ENCODE measurements around the gene MED12L.

The MED12L gene

DNA sequence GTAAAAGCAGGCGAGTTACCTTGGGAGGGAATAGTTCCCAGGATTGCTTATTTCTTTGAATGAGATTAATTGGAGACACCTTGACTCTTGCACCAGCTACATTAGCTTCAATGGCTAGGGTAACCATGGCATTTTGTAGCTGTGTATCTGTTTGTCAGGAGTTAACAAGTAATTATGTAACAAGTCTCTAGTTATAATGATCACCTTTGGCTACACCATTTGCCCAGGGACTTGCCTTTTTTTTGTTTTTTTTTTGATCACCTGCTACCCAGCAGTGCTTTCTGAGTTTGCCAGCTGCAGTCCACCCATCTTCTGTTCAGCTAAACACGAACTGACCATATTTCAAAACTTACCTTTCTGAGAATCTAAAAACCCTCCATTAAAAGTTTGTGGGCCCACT lies 2.2 kb downstream of the MED12L start:
- DNase-seq: no peak

DNA sequence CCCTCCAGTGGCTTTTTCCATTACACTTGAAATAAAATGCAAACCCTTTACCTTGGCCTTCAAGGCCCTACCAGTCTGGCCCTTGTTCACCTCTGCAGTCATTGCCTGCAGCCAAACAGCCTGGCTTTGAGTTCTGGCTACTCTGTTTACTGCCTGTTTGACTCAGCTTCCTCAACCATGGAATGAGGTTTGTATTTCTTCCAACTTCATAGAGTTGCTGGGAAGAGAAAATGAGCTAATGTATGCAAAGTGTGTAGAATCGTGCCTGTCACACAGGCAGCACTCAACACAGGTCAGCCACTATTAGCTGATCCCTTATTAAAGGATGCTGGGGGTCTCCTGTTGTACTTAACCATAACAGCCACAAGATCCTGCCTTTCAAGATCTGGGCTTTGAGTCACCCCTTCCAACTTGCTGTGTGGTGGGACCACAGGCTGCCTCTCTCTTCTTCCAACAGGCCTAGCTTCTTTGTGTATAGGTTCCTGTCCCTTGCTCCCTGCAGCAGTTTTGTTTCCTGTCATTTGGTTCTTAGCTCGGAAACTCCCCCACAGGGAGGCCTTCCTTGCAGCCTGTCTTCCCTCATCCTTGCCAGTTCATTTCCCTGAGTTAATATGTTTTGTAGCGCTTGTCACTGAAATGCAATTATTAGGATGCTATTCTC lies 6.4 kb downstream of the MED12L start:
- DNase-seq: no peak

DNA sequence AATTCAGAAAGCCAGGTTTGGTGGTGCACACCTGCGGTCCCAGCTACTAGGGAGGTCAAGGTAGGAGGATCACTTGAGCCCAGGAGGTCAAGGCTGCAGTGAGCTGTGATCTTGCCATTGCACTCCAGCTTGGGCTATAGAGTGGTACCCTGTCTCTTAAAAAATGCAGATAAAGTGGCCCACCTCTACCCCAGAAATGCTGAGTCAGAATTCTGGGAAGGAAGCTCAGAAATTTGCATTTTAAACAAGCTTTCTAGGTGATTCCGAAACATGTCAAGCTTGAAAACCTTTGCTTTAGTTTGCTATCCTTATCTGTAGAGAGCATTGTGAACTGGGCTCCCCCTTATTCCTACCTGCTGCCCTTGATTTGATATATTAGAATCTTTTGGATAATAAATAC lies 7.7 kb downstream of the MED12L start:
- DNase-seq: no peak

DNA sequence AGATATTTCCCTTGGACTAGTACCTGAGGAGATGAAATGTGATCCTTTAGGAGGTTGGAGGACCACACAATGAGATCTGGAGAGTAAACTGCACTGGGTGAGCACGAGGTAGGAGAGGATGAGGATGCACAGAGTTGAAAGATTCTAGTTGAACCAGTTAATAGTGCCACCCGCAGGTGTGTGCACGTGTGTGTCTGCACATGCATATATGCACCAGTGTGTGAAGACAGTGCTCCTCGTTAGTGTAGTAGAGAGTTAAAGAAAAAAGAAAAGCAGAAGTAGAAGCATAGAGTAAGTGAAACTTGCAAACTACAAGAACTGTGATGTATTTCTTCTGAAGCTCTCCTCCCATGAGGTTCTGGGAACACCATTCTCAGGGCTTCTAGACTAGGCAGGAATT lies 8.4 kb downstream of the MED12L start:
- DNase-seq: no peak

DNA sequence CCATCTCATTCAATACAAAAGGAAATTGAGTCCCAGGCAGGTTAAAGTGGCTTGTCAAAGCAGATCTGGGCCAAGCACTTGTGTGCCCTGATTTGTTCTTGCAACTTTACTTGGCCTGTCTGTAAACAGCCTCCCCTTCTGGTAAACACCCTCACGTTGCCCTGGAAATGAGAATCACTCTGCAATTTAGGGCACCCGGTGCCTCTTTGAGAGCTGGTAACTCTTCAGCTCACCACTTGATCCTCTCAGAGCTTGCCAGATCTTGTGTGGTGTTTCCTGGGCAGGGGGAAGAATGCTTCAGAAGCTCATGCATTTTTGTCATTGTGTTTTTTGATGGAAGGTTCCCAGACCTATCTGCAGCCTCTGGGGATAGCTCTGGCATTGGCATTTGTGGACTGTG lies 11.3 kb downstream of the MED12L start:
- DNase-seq: no peak

DNA sequence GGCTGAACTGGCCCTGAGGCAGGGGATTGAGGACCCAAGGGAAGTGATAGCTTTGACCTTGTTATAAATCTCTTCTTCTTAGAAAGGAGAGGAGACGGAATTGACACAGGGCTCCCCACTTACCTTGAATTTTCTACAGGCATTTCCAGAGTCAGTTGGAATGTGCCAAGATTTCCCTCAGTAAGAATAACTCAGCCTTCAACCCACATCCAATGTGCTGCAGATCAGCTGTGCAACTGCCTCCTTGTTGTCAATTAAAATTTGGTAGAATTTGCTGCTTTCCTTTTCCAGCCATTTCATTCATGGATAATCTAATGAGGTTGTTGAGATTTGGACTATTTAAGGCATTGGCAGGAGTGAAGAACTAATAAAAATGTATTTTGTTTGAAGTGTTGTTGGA lies 14.6 kb downstream of the MED12L start:
- DNase-seq: no peak

DNA sequence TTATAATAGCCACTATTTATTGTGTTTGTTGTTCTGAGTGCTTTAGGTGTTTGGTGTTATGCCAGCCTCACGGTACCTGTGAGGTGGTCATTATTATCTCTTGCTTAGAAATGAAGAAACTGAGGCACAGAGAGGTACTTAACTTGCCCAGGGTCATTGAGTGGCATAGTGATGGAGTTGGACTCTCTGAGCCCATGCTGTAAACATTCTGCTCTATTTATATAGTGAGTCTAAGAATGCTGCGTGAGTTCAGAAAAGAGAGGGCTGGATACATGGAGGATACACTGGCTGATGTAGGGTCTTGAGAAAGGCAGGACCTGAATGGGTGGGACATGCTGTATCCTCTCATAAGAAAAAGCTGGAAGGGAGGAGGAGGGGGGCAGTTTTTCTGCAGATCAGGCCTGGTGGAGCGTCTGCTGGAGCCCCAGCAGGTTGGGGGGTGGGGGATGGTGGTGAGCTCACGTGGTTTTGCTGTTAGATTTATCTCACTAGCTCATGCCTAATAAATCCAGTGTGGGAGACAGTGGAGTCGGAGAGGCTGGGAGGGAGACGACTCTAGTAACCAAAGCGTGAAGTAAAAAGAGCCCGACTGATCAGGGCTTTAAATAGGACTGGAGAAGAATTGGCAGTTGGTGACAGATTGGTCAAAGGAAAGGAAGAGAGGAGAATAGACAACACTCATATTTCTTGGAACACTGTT lies 16.0 kb downstream of the MED12L start:
- no peak for DNase-seq

DNA sequence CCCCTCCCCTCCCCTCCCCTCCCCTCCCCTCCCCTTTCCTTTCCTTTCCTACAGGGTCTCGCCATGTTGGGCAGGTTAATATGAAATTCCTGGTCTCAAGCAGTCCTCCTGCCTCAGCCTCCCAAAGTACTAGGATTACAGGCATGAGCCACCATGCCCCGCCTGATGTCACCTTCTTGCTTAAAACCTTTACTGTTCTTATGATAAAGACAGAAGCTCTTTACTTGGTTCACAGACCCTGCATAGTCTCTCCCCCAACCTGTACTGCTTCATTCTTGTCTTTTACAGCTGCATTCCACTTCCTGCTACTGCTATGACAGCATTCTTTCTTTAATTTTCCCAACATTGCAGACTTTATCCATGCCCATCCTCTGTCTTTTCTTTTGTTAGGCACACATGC lies 20.8 kb downstream of the MED12L start:
- no peak for DNase-seq

DNA sequence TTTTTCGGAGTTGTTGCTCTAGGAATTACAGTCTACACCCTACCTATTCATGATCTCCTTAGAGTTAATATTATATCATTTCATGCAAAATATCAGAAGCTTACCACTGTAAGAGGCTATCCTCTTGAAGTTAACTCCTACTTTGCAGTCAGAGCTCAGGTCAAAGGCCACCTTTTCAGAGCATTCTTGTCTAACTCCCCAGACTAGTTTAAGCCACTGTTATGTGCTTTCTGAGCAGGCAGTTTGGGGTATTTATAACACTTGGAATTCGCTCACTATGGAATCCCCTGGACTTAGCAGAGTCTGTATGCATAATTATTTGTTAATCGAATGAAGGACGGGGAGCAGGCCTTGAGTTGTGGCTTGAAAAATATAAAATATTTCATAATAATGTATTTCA lies 21.7 kb downstream of the MED12L start:
- no peak for DNase-seq

DNA sequence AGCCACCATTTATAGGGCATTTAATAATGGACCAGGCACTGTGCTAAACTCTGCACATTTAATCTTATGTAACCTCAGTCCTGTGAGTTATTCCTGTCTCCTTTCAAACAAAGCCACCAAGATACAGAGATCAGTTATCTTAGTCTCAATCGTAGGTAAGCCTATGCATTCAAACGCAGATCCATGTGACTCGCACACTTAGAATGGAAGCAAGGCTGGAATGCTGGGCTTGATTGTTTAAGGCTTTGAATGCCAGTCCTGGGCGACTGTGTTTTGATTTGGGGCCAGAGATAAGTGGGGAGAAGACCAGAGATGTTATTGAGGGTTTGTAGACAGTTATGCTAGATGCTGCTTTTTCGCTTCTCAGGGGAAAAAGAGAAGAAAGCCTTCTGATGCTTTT lies 22.2 kb downstream of the MED12L start:
- no peak for DNase-seq

DNA sequence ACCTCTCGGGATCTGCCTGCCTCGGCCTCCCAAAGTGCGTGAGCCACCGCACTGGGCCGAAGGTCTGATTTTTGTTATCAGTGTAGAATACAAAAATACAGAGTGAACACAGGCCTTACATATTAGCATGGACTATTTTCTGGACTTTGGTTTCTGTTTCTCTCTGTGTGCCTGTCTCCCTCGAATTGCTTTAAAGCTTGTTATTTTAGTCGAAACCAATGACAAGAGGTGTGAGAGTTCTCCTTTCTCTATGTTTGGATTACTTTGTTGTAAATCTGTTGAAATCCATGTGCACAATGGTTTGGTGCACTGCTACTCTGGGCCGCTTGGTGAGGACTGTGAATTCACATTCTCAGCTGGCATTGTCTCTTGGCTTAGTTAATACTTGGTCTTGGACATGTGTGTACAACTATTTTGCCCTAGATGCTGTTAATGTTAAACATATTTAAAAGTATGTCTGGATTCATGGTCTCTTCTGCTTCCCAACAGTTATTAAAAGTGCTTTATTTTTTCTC lies 23.9 kb downstream of the MED12L start:
- no peak for DNase-seq

DNA sequence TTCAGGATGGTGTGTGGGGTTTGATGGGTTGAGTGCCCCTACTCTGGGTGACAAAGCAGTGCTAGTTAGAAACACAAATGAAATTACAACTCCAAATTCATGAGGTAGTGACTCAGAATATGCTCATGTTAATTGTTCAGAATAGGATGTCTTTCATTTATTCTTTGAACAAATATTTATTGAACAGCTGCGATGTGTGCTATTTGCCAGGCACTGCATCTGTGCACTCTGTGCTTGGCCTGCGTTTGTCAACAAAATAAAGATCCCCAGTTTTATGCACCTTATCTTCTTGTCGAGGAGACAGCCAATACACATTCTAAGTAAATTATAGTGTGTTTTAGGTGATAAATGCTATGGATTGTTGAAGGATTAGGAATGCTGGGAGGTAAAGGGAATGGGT lies 27.3 kb downstream of the MED12L start:
- DNase-seq: no peak

DNA sequence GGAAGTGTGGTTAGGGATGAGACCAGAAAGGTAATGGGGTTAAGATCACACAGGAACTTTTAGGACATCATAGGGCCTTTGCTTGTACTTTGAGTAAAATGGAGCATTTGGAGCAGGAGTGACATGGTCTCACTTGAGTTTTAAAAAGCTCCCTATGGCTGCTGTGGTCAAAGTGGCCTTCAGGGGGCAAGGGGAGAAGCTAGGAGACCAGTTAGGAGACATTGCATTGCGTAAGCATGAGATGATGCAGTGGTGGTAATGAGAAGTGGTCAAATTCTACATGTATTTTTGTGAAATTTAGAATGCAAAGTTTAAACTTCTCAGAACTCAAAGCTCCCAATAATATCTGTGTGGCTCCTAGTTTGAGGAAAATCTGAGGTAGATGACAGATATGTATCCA lies 27.9 kb downstream of the MED12L start:
- no peak for DNase-seq

DNA sequence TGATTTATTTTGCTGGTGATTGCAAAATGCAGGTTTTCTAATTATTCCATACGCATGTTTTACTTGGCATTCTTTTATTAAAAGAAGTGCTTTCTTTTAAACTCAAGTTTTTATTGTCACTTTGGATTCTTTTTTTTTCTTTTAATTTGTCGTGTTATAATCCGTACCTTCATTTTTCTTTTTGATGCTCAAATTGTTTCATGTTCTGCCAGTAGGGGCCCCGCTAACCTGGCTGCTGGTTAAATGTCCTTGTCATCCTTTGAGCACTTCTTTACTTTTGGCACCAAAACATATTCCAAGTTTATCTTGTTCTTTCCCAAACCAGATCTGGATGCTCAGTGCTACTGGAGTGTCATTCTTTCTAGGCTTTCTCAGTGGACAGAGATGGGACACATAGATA lies 31.6 kb downstream of the MED12L start:
- no peak for DNase-seq

DNA sequence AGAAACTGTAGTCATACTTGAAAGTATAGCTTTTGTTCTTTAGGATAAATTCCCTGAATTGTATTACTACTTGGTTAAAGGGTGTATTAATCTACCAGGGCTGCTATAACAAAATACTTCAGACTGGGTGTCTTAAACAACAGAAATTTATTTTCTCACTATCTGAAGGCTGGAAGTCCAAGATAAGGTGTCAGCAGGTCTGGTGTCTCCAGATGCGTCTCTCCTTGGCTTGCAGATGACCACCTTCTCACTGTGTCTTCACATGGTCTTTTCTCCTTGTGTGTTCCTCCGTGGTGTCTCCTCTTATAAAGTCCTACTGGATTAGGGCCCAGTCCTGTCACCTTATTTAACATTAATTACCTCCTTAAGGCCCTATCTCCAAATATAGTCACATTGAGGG lies 33.7 kb downstream of the MED12L start:
- no peak for DNase-seq

DNA sequence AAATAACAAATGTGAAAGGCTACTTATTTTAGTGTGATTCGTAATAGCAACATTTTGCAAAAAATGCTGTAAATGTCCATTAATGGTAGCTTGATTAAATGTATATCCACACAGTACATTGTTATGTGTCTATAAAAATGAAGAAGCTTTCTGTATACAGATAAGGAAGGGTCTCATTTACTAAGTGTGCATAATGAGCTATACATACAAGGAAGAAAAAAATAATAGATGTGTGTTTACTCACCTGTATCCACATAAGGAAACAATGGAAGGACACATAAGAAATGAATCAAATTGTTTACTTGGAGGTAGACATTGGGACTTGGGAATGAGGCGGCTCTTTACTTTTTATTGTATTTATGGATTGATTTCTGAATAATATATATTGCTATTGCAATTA lies 34.9 kb downstream of the MED12L start:
- no peak for DNase-seq

DNA sequence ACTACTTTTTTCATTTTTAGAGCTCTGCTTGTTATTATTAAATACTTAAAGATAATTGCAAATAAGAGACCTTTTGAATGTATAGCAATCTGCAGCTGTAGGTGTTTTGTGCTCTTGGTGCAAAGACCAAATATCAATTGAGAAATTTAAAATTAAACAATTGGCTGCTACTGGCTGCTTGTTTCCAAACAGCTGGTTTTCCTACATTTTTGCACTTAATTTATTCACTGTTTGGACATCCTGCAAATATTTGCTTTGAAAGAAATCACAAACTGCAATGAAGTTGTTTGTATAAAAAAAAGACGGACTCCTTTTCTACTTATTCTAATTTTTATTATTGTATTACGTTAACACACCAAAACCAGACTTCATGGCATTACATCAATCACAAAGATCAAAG lies 35.6 kb downstream of the MED12L start:
- no peak for DNase-seq

DNA sequence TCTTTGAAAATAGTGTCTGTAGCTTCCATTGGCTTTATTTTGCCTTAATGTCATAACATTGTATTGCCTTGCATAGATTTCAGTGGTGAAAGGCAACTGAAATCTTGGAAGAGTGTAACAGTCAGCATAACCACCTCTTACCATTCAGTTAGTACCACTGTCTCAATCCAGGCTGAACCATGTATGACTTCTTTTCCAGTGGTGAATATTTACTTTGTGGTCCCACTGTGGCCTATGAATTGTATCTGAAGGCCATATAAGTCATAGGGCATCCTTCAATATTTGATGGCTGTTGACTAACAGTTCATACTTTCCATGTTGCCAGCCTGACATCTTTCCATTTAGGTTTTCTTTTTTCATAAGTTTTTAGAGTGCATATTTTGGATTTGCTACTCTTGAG lies 38.4 kb downstream of the MED12L start:
- no peak for DNase-seq

DNA sequence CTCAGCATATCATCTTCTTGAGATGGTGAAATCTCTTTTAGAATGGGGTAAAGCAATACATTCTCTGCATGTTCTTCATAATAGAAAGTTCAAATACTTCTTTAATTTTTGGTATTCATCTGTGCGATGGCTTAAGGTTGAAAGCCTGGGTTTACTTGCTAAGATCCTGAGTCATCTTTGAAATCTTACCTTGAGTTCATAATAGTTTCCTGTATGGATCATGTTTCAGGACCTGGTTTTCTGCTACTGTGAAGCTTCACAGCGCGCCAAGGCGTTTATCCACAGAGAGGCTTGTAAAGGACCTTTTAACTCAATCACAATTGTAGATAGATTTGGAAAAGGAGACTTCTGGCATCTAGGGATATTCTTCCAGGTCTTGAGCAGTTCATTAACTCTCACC lies 39.0 kb downstream of the MED12L start:
- no peak for DNase-seq

DNA sequence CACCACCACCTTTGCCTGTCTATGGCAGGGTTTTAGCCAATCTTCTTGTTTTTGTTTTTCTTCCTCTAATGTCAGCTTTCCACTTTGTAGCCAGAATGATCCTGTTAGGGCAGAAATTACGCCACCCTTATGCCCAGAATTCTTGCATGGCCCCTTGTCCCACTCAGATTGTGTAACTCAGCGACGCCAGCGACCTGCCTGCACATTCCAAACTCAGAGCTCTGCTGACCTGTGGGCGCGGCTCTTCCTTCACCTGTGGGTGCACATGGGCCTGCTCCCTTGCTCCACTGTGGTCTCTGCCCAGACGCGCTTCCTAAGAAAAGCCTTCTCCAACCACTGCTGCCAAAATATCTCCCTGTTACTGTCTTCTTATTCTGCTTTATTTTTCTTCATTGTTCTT lies 45.0 kb downstream of the MED12L start:
- no peak for DNase-seq

DNA sequence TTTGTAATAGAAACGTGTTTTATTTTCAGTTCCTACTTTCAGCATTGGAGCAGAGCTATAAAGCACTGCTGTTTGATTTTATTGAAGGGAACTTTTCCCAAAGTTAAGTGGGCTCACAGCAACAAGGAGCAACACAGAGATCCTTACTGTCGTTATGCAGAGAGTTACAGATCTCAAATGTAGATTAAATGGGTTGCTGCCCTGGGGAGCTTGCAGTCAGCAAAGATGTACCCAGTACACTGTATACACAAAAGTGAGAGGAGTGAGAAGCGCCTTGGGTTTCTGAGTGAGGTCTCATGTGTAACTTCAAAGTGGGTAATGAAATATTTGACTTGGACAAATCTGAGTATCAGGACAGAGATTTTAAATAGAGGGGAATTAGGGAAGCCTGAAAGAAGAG lies 47.7 kb downstream of the MED12L start:
- DNase-seq: no peak

DNA sequence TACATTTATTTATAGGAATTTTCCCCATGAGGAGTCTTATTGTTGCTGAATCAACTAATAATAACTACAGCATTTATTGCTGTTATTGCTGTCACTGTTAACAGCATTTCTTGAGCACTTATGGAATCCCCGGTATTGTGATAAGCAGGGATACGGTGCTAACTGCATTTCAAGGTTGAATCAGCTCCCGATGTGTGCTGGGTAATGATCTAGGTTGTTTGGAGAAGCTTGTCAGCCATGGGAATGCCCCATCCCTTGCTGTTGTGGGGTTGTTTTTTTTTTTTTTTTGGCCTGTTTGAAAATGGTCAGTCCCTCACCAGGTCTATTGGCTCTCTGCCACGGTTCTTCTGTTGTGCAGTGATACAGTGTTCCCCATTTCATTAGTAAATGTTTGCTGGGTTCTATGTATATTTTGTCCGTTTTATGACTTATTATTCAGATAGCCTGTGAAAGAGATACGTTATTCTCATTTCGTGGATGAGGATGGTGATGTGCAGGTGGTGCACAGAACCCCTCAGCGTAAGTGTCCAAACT lies 48.5 kb downstream of the MED12L start:
- no peak for DNase-seq

DNA sequence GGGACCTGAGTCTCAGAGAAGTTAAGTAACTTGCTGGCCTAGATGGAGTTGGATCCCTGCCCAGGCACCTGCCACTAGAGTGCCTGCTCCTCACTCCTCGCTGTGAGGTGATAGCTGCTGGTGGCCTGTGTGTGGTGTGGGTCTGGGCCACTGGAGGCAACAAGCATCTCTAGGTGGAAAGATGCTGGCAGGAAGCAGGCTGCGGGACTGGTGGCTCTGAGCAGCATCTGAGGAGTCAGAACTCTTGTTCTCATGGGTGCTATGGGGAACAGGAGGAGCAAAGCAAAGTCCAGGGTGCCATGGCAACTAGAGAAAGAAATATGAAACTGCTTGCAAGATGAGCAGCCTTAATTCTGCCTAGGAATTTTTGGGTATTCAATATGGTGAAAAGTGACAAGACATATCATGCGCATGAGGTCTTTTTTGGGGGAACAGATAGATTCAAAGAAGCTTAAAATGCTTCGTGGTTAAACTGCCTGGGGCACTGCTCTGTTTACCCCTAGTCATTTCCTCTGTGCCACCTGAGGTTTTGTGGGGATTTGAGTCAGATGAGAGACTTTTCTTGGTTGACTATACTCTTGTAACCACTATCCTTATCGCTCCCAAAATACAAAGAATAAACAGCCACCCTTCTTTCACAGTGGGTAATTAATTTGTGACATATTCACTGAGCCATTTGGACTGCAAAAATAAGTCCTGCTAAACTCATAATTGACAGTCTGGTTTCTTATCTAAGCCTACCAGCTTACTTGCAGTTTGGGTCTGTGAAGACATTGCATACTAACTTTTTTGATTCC lies 50.3 kb downstream of the MED12L start:
- DNase-seq: peak; percentile 19

DNA sequence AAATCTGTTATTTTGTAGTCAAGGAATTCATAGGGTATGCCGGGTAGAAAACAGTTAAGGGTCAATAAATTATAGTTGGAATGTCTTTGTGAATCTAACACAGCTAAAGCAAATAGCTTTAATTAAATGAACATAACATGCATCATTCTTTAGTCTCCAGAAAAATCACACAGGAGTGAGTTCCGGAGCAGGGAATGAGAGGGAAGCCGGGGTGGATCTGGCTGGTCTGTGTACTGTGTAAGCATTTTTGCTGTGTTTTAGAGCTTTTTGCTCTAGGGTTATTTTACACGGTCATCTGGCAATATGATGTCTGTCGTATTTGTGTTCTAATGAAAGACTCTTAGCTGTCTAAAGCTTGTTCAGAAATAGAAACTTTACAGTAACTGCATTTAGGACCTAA lies 57.5 kb downstream of the MED12L start:
- DNase-seq: no peak

All from activated effector memory CD4-positive, alpha-beta T cell treated with Interleukin-2 at 50 U/mL for 16 hours (primary cell).